Measurements from ENCODE around the gene TNFRSF8.
A peak's percentile ranks its signal among the peaks of the same experiment; 100 is the strongest.
"Not testable (repeated sequence)": the region's sequence is repeated elsewhere in the genome, so short reads cannot be mapped to it uniquely, and the experiment has no call there.

The TNFRSF8 gene

DNA sequence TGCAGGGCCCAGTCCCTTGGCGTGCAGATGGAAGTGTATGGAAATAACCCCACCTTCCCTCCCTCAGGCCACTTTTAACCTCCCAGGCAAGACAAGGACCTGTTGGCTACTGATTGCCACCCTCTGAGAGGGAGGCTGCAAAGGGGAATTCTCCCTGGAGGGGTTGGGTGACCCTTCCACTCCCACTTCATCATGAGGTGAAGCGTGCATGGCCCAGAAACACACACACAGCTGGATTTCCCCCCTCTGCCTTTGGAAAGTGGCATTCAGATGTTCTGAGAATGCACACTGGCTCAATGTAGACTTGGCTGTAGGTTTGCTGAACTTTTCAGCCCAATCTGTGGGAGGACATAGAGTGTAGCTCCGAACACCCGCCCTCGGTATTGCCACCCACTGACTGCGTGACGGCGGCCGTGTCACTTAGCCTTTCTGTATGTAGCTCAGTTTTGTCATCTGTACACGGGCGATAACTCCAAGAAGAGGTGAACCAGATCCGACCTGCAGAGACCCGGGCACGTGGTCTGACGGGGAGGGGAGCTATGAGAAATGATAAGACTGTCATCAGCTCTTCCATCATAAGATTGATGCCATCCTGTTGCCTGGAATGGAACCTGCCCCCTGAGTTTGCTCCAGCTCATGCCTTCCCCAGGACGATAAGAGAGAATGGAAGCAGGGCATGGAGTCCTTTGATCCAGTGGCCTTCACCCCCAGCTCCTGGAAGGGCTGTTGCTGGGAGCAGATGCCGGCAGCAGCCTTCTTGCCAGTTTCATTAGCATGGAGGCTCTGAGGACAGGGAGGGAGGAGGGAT lies 24.5 kb upstream of the TNFRSF8 start:
- no peak for DNase-seq (ENCODE audit: low read depth, low spot score)

DNA sequence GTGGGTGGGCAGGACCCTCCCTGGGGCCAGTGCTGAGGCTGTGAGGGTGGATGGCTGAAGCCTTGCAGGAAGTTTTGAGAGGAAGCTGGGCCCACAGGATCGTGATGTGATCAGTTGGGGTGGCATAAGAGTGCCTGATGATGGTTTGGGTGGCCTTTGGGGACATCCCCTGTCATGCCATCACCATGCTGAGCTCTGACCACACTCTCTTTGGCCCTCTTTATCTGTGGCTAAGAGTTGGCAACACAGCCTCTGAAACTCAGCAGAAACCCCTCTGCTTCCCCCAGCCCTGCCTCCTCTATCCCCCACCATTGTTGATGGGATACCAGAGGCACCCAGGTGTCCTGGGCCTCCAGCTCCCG lies 24.0 kb upstream of the TNFRSF8 start:
- DNase-seq (ENCODE audit: low read depth, low spot score): no peak

GRCh38 chr1:12039824-12040456 lies 23.2 kb upstream of the TNFRSF8 start:
- not testable (repeated sequence) for DNase-seq (ENCODE audit: low read depth, low spot score)

DNA sequence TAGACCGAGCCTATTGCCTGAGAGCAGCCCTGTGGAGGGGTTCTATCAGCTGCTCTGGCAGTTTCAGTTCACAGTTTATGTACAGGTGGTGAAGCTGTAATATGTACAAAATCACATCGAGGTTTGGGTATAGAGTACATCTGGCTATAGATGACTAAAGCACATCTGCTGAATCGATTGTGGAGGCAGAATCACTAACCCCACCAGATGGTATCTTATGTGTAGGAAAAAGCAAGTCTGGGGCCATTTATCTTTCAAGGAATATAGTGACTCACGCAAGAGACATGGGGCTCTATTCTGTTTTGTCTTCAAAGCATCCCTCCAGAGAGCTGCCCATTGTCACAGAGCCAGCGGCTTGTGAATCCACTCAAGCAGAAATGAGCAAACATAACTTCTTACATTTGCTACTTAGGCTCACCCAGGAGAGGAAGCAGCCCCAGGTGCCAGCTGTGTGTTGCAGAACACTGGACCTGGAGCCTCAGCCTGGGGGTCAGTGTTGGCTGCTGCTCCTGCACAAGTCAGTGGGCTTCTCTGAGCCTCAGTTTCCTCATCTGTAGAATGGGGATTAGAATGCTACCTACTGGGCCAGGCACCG lies 22.5 kb upstream of the TNFRSF8 start:
- DNase-seq (ENCODE audit: low read depth, low spot score): no peak

DNA sequence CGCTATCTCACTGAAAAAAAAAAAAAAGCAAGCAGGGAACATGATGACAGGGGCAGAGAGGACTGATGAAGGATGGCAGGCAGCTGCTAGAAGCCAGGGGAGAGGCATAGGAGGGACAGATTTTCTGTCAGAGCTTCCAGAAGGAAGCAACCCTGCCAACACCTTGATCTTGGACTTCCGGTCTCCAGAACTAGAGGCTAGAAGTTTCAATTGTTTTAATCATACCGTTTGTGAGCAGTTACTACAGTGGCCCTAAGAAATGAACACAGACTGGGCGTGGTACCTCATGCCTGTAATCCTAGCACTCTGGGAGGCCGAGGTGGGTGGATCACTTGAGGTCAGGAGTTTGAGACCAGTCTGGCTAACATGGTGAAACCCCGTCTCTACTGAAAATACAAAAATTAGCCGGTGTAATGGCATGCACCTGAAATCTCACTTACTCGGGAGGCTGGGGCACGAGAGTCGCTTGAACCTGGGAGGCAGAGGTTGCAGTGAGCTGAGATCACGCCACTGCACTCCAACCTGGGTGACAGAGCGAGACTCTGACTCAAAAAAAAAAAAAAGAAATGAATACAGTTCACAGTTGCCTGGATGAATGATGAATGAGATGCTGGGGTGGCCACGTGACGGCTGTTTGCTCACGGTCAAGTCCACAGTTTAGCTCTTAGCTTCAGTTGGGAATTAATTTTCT lies 18.8 kb upstream of the TNFRSF8 start:
- DNase-seq (ENCODE audit: low read depth, low spot score): not testable (repeated sequence)

GRCh38 chr1:12046749-12047119 lies 16.4 kb upstream of the TNFRSF8 start:
- no peak for DNase-seq (ENCODE audit: low read depth, low spot score)

DNA sequence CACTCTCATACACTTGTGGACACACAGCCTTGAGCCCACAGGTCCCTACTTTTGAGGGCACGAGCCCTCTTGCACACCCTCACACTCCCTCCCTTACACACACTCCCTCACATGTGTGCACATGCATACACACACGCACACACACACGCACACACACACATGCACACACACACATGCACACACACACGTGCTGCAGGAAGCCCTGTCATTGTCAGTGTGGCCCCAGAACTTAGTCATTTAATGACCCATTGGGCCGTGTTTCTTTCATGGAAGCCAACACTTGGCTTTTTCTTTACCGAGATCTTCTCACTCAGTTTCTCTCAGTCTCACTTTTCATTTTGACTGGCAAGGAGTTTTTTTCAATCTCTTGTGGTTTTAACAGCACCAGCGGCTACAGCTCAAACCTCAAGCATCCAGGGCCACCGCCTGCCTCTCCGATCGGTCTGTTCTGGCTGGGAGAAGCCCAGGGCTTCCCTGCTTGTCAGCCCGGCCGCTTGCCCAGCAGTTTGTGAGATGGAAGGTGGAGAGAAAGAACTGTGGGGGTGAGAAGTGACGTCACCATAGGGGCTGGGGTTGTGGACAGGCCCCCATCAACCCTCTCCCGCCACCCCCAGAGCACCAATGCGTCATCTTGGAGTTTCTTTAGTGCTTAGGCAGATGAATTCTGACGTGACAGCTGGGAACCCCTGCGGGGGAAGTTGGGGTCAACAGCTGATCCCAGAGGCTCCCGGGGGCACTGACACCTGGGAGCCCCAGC lies 15.8 kb upstream of the TNFRSF8 start:
- DNase-seq (ENCODE audit: low read depth, low spot score): peak; percentile 24

DNA sequence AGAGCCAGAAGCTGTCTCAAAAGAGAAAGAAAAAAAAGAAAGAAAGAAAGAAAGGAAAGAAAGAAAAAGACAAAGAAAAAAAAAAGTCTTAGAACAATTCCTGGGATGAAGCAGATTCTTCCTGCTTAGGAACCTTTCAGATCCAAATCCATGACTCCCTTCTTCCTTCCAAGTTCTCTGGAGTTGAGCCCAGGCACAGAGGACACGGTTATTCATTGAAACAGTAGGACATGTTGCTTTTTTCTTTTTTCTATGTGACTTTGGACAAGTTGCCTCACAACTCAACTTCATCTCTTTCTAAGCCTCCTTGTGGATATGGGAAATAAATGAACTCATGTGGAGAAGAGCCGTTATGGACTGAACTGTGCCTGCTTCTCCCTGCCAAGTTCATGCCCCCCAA lies 14.7 kb upstream of the TNFRSF8 start:
- no peak for DNase-seq (ENCODE audit: low read depth, low spot score)

GRCh38 chr1:12049616-12050015 lies 13.5 kb upstream of the TNFRSF8 start:
- no peak for DNase-seq (ENCODE audit: low read depth, low spot score)

DNA sequence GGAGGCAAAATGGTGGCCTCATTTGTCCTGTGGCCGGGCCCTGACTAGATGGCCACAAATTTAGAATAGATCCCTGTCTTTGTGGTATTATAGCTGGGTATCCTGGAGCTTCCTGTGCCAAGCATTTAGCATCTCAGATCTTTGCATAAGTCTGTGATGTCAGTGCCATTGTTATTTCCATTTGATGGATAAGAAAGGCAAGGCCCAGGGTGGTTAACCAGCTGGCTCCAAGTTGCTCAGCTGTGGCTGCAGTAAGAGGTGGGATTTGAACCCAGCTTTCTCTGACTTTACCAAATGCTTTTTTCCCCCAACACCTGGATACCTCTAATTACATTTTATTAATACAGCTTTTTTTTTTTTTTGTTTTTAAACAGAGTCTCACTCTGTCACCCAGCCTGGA lies 11.7 kb upstream of the TNFRSF8 start:
- no peak for DNase-seq (ENCODE audit: low read depth, low spot score)

- DNase-seq (ENCODE audit: low read depth, low spot score): peak; percentile 41
Observed at GRCh38 chr1:12052008-12052573, 11.0 kb upstream of the TNFRSF8 start.

- no peak for DNase-seq (ENCODE audit: low read depth, low spot score)
Observed at GRCh38 chr1:12052997-12053686, 10.0 kb upstream of the TNFRSF8 start.

GRCh38 chr1:12053752-12054548 lies 9.2 kb upstream of the TNFRSF8 start:
- no peak for DNase-seq (ENCODE audit: low read depth, low spot score)

DNA sequence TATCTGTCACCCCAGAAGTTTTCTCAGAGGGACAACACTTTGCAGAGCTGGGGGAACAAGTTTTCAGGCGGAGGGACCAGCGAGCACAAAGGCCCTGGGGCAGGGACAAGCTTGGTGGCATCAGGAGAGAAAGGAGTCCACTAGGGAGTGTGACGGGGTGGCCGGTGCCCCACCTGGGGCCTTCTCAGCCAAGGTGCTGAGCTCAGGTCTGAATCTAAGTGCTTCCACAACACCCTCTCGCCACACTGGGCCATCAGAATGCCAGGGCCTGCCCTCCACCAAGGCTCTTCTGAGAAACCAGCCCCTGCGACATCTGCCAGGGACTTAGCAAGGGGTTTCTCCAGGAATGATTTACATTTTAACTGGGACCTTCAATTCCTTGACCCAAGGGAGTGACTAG lies 7.8 kb upstream of the TNFRSF8 start:
- no peak for DNase-seq (ENCODE audit: low read depth, low spot score)

GRCh38 chr1:12056331-12056841 lies 6.7 kb upstream of the TNFRSF8 start:
- DNase-seq (ENCODE audit: low read depth, low spot score): no peak

DNA sequence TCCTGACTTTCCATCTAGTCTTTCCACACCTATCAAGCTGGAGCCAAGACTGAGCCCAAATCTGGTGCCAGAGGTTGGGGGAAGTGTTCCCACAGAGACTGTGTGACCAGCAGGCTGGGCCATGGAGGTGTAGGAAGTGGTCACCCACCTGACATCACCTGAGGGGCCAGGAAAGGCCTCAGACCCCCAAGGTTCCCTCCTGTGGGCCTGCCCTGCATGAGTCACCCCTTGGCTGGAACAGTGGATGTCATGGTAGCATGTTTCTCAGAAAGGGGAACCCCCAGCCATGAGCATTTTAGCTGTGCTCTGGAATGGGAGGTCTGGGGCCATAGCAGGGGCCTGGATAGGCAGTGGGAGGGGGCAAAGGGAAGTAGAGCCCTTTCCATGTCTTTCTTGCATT lies 5.7 kb upstream of the TNFRSF8 start:
- no peak for DNase-seq (ENCODE audit: low read depth, low spot score)

- DNase-seq (ENCODE audit: low read depth, low spot score): no peak
Observed at GRCh38 chr1:12057940-12058687, 5.0 kb upstream of the TNFRSF8 start.

- DNase-seq (ENCODE audit: low read depth, low spot score): no peak
Observed at GRCh38 chr1:12059226-12059625, 3.9 kb upstream of the TNFRSF8 start.

Measured in activated CD4-positive, CD25-positive, alpha-beta regulatory T cell treated with anti-CD3 and anti-CD28 coated beads, Interleukin-2, amount 50 U/mL, for 16 hours (primary cell).